Neural cell (in vitro differentiated cells): ENCODE results near the gene TERB2. TPM values are rescaled to one million over a fixed set of nuclear protein-coding genes. Genes with fewer than 3 reads are reported as not detected.
"Not testable (repeated sequence)": the region's sequence is repeated elsewhere in the genome, so short reads cannot be mapped to it uniquely, and the experiment has no call there.

Experiments used
- H2AFZ ChIP-seq: fragments of 200-600, 300-800 bp; sonication (generic), shearing (Covaris generic); 2 replicates; pipeline ENCODE4 v1.6.0; 2014; ENCODE audit warnings: low read depth, mild to moderate bottlenecking, antibody characterized with exemption, low read length, moderate library complexity
- H3F3A ChIP-seq: fragments of 200-600 bp; shearing (Covaris generic); 2 replicates; pipeline ENCODE4 v1.6.1; 2016; ENCODE audit warnings: mild to moderate bottlenecking, moderate library complexity, mixed read lengths, antibody characterized with exemption, low read length; ENCODE audit not compliant: insufficient read depth, poor library complexity, severe bottlenecking
- H3K27ac ChIP-seq: fragments of 200-600, 300-800 bp; sonication (generic), shearing (Covaris generic); 2 replicates; pipeline ENCODE4 v1.5.1; 2014; ENCODE audit warnings: mild to moderate bottlenecking, low read length, moderate library complexity
- H3K27me3 ChIP-seq: fragments of 300-800, 200-600 bp; sonication (generic), shearing (Covaris generic); 2 replicates; pipeline ENCODE4 v1.6.0; 2014; ENCODE audit warnings: mild to moderate bottlenecking, low read depth, low read length, moderate library complexity; ENCODE audit not compliant: insufficient read depth
- H3K36me3 ChIP-seq: fragments of 300-800, 200-600 bp; sonication (generic), shearing (Covaris generic); 2 replicates; pipeline ENCODE4 v1.5.1; 2014; ENCODE audit warnings: mild to moderate bottlenecking, antibody characterized with exemption, low read length, moderate library complexity; ENCODE audit not compliant: insufficient read depth
- H3K4me2 ChIP-seq: fragments of 300-800, 200-600 bp; sonication (generic), shearing (Covaris generic); 2 replicates; pipeline ENCODE4 v1.6.0; 2014; ENCODE audit warnings: mild to moderate bottlenecking, low read length
- H3K4me3 ChIP-seq: fragments of 300-800, 200-600 bp; sonication (generic), shearing (Covaris generic); 2 replicates; pipeline ENCODE4 v1.5.1; 2014; ENCODE audit warnings: mild to moderate bottlenecking, low read length, moderate library complexity
- H3K79me2 ChIP-seq: fragments of 200-600 bp; shearing (Covaris generic); replicated peaks from 2 replicates; pipeline ENCODE4 v1.6.0; 2014; ENCODE audit warnings: mild to moderate bottlenecking, low read length, moderate library complexity; ENCODE audit not compliant: insufficient read depth
- H3K9ac ChIP-seq: fragments of 300-800, 200-600 bp; sonication (generic), shearing (Covaris generic); 2 replicates; pipeline ENCODE4 v1.6.1; 2016; ENCODE audit warnings: mild to moderate bottlenecking, low read length, mixed read lengths
- H3K9me2 ChIP-seq: fragments of 200-600 bp; shearing (Covaris generic); 2 replicates; pipeline ENCODE4 v1.6.1; 2016; ENCODE audit warnings: mild to moderate bottlenecking, low read length, mixed read lengths; ENCODE audit not compliant: insufficient read depth
- H3K9me3 ChIP-seq: fragments of 200-600, 300-800 bp; sonication (generic), shearing (Covaris generic); 2 replicates; pipeline ENCODE4 v1.6.1; 2016; ENCODE audit warnings: mild to moderate bottlenecking, mixed run types, low read length, moderate library complexity, mixed read lengths
- H4K20me1 ChIP-seq: fragments of 200-600 bp; shearing (Covaris generic); 2 replicates; pipeline ENCODE4 v1.6.1; 2016; ENCODE audit warnings: mild to moderate bottlenecking, mixed run types; ENCODE audit not compliant: insufficient read depth
- EP300 ChIP-seq: fragments of 450-650 bp; conservative IDR thresholded peaks from 2 replicates; pipeline ENCODE4 v1.6.1; 2014; ENCODE audit warnings: antibody characterized with exemption, mild to moderate bottlenecking, moderate library complexity; ENCODE audit not compliant: poor library complexity, severe bottlenecking
- EZH2 ChIP-seq: fragments of 200-600, 300-800 bp; shearing (Covaris generic), sonication (generic); IDR thresholded peaks from 2 replicates; pipeline ENCODE4 v1.6.1; 2014; ENCODE audit warnings: antibody characterized with exemption, low read length, borderline replicate concordance, mild to moderate bottlenecking; ENCODE audit not compliant: insufficient read depth, poor library complexity, severe bottlenecking
- MXI1 ChIP-seq: fragments of 450-650 bp; conservative IDR thresholded peaks from 2 replicates; pipeline ENCODE4 v1.6.1; 2014; ENCODE audit warnings: antibody characterized with exemption, mild to moderate bottlenecking; ENCODE audit not compliant: poor library complexity, severe bottlenecking
- POLR2AphosphoS5 ChIP-seq: IDR thresholded peaks from 2 replicates; pipeline ENCODE4 v1.6.1; 2012
- RAD21 ChIP-seq: fragments of 450-650 bp; conservative IDR thresholded peaks from 2 replicates; pipeline ENCODE4 v1.6.1; 2014; ENCODE audit warnings: antibody characterized with exemption, mild to moderate bottlenecking, moderate library complexity
- SMC3 ChIP-seq: fragments of 450-650 bp; conservative IDR thresholded peaks from 2 replicates; pipeline ENCODE4 v1.6.1; 2014; ENCODE audit warnings: antibody characterized with exemption, mild to moderate bottlenecking, moderate library complexity; ENCODE audit not compliant: poor library complexity
- TAF1 ChIP-seq: IDR thresholded peaks from 2 replicates; pipeline ENCODE4 v1.6.1; 2012; ENCODE audit warnings: low read depth
- polyA plus RNA-seq: library from polyadenylated mRNA; depleted of rRNA; stranded (reverse); fragments of >200 nt; gene quantifications from 2 replicates; pipeline ENCODE4 v1.2.3, GENCODE V29; 2014
- TF ChIP-seq, protein P1 (sequence below): IDR thresholded peaks from 2 replicates; pipeline ENCODE4 v1.6.1; 2012; ENCODE audit warnings: borderline replicate concordance
- TF ChIP-seq, protein P2 (sequence below): fragments of 450-650 bp; IDR thresholded peaks from 2 replicates; pipeline ENCODE4 v1.5.1; 2014; ENCODE audit warnings: antibody characterized with exemption, mild to moderate bottlenecking, moderate library complexity; ENCODE audit not compliant: poor library complexity, severe bottlenecking

The TERB2 gene
- polyA plus RNA-seq, 1 donor from 2014 or later, result not detected

DNA sequence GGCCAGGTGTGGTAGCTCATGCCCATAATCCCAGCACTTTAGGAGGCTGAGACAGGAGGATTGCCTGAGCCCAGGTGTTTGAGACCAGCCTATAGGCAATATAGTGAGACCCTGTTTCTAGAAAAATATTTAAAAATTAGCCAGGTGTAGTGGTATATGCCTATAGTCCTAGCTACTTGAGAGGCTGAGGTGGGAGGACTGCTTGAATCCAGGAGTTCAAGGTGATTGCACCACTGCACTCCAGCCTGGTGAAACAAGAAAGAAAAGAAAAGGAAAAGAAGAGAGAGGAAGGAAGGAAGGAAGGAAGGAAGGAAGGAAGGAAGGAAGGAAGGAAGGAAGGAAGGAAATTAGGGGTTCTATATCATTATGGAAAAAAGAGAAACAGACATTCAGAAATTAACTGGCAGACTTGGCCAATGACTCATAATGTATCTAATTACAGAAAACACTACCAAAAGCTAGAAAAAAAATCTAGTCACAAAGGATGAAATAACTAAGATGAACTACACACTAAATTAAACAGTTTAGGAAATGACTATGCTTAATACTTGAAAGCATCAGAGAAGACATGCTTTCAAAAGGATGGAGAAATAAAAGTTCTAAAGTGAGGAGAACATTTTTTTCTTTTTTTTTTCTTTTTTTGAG, 45.4 kb upstream of the TERB2 start:
- H3K9me2 ChIP-seq, result no peaks in the 10 kb centered on the region
- no peaks in the 10 kb centered on the region for H4K20me1 ChIP-seq
- H3K27me3 ChIP-seq, result no peaks in the 10 kb centered on the region
- TF ChIP-seq, protein P1, sequence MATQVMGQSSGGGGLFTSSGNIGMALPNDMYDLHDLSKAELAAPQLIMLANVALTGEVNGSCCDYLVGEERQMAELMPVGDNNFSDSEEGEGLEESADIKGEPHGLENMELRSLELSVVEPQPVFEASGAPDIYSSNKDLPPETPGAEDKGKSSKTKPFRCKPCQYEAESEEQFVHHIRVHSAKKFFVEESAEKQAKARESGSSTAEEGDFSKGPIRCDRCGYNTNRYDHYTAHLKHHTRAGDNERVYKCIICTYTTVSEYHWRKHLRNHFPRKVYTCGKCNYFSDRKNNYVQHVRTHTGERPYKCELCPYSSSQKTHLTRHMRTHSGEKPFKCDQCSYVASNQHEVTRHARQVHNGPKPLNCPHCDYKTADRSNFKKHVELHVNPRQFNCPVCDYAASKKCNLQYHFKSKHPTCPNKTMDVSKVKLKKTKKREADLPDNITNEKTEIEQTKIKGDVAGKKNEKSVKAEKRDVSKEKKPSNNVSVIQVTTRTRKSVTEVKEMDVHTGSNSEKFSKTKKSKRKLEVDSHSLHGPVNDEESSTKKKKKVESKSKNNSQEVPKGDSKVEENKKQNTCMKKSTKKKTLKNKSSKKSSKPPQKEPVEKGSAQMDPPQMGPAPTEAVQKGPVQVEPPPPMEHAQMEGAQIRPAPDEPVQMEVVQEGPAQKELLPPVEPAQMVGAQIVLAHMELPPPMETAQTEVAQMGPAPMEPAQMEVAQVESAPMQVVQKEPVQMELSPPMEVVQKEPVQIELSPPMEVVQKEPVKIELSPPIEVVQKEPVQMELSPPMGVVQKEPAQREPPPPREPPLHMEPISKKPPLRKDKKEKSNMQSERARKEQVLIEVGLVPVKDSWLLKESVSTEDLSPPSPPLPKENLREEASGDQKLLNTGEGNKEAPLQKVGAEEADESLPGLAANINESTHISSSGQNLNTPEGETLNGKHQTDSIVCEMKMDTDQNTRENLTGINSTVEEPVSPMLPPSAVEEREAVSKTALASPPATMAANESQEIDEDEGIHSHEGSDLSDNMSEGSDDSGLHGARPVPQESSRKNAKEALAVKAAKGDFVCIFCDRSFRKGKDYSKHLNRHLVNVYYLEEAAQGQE, result no peak
- TF ChIP-seq SMC3 (no peak), EP300 (no peak), RAD21 (no peak), EZH2 (no peak), POLR2AphosphoS5 (no peak), MXI1 (no peak), TAF1 (no peak)
- TF ChIP-seq, protein P2, sequence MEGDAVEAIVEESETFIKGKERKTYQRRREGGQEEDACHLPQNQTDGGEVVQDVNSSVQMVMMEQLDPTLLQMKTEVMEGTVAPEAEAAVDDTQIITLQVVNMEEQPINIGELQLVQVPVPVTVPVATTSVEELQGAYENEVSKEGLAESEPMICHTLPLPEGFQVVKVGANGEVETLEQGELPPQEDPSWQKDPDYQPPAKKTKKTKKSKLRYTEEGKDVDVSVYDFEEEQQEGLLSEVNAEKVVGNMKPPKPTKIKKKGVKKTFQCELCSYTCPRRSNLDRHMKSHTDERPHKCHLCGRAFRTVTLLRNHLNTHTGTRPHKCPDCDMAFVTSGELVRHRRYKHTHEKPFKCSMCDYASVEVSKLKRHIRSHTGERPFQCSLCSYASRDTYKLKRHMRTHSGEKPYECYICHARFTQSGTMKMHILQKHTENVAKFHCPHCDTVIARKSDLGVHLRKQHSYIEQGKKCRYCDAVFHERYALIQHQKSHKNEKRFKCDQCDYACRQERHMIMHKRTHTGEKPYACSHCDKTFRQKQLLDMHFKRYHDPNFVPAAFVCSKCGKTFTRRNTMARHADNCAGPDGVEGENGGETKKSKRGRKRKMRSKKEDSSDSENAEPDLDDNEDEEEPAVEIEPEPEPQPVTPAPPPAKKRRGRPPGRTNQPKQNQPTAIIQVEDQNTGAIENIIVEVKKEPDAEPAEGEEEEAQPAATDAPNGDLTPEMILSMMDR, result no peak
- H3K4me3 ChIP-seq, result no peak overlapping the region
- H3K36me3 ChIP-seq, result no peaks in the 10 kb centered on the region
- H3K9ac ChIP-seq, result no peak overlapping the region
- no peak overlapping the region for H3K4me2 ChIP-seq
- H3K79me2 ChIP-seq, result no peaks in the 10 kb centered on the region
- no peak overlapping the region for H3K27ac ChIP-seq
- no peaks in the 10 kb centered on the region for H3K9me3 ChIP-seq
- H2AFZ ChIP-seq, result no peak overlapping the region
- no peaks in the 10 kb centered on the region for H3F3A ChIP-seq

GRCh38 chr15:44912186-44912585, 44.3 kb upstream of the TERB2 start:
- not testable (repeated sequence) for H3F3A ChIP-seq, H3K9me3 ChIP-seq, H3K27ac ChIP-seq, H3K9ac ChIP-seq, H4K20me1 ChIP-seq, H3K4me2 ChIP-seq, H2AFZ ChIP-seq, H3K9me2 ChIP-seq, H3K27me3 ChIP-seq, H3K36me3 ChIP-seq, H3K79me2 ChIP-seq, H3K4me3 ChIP-seq

DNA sequence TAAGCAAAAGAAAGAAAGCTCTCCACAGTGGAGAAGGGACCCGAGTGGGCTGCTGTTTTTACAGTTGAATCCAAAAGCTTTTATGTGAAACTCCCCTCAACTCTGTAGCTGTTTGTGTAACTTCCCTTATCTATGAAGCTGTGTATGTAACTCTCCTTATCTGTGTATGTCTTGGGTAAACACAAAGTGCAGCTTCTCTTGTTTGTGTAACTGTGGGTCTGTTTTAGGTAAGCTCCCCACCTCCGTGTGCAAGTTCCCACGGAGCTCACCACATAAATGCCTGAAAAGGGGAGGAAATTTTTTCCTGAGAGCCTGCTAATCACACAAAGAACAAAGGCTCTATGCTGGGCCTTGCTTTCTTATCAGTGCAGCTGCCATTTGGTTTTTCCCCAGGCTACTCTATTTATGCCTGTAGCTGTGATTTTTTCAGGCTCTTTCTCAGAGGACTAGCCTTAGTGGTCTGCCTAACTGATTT, 43.5 kb upstream of the TERB2 start:
- H3K9me3 ChIP-seq, H3K27me3 ChIP-seq, H3K27ac ChIP-seq, H3K9me2 ChIP-seq, H4K20me1 ChIP-seq, H3K4me3 ChIP-seq, H3F3A ChIP-seq, H3K36me3 ChIP-seq, H3K9ac ChIP-seq, H3K79me2 ChIP-seq, H3K4me2 ChIP-seq: not testable (repeated sequence)
- peak overlapping the region; percentile 21 for H2AFZ ChIP-seq
